22Rv1 (cell line): ENCODE results near the gene TCEAL9.
A peak's percentile ranks its signal among the peaks of the same experiment; 100 is the strongest.
"Not testable (repeated sequence)": the region's sequence is repeated elsewhere in the genome, so short reads cannot be mapped to it uniquely, and the experiment has no call there.

Experiments
- H3K27ac ChIP-seq: fragments of 450-650 bp; 2 replicates; pipeline ENCODE4 v1.5.1; 2017
- CTCF ChIP-seq: fragments of 450-650 bp; IDR thresholded peaks from 2 replicates; pipeline ENCODE4 v1.5.1; 2017; ENCODE audit warnings: mild to moderate bottlenecking
- ZFX ChIP-seq: fragments of 450-650 bp; IDR thresholded peaks from 2 replicates; pipeline ENCODE4 v1.6.1; 2017; ENCODE audit warnings: antibody characterized with exemption, borderline replicate concordance

Gene TCEAL9

GRCh38 chrX:103338663-103339062 is 17.6 kb upstream of the TCEAL9 start:
- H3K27ac ChIP-seq: no peak overlapping the region
- TF ChIP-seq ZFX: no peak
- TF ChIP-seq CTCF: no peak

- no peak for TF ChIP-seq ZFX
- peak; percentile 56 for TF ChIP-seq CTCF
Measured at GRCh38 chrX:103343105-103343504, 13.2 kb upstream of the TCEAL9 start.

GRCh38 chrX:103344606-103345005 is 11.7 kb upstream of the TCEAL9 start:
- no peak for TF ChIP-seq ZFX
- TF ChIP-seq CTCF: no peak

More at GRCh38 chrX:103343105-103343504, 13.2 kb upstream of the TCEAL9 start:
- no peak overlapping the region for H3K27ac ChIP-seq

GRCh38 chrX:103347682-103348397 is 8.5 kb upstream of the TCEAL9 start:
- TF ChIP-seq ZFX (no peak), CTCF (no peak)

More at GRCh38 chrX:103344606-103345005, 11.7 kb upstream of the TCEAL9 start:
- H3K27ac ChIP-seq: no peak overlapping the region

GRCh38 chrX:103356858-103357257 is 552 bp downstream of the TCEAL9 start:
- TF ChIP-seq ZFX (no peak), CTCF (no peak)
- peak overlapping the region; percentile 27; the same call in 1 of the 2 replicates for H3K27ac ChIP-seq

More at GRCh38 chrX:103347682-103348397, 8.5 kb upstream of the TCEAL9 start:
- no peak overlapping the region for H3K27ac ChIP-seq

GRCh38 chrX:103357871-103358270 is 1.6 kb downstream of the TCEAL9 start:
- TF ChIP-seq CTCF (no peak), ZFX (no peak)
- no peak overlapping the region for H3K27ac ChIP-seq

GRCh38 chrX:103359605-103360004 is 3.3 kb downstream of the TCEAL9 start:
- H3K27ac ChIP-seq: not testable (repeated sequence)
